ENCODE results near the gene SELPLG.

GRCh38 chr12:108613548-108613947, 20.1 kb downstream of the SELPLG start:
- TF ChIP-seq EZH2 (IDR thresholded peaks at IDR 0.05; ENCODE audit: insufficient read depth, poor library complexity, severe bottlenecking) (no peak), EZH2phosphoT487 (IDR thresholded peaks at IDR 0.05; ENCODE audit: insufficient read depth, low read depth) (no peak)

Data from GM23248 (cell line).